GM19035 (cell line): ENCODE results near the gene OR6C76.

Experiments used
- ATAC-seq: cut with Tn5 transposase; IDR thresholded peaks from one replicate; pipeline ENCODE4 v1.9.1; 2021; ENCODE audit not compliant: unreplicated experiment

The OR6C76 gene

DNA sequence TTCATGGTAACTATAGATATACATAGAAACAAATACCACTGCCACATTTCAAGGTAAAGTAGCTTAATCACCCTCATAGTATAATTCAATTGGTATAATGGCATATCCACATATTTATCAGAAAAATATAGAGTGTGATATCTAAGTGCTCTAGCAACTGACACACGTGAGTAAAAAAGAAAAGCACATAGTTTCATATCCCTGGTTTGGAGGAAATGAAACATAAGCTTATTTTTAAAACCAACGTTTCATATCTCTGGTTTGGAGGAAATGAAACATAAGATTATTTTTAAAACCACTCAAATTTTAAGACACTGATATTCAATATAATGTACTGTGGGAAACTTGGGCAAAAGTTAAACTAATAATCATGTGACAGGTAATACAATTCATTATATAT lies 41.8 kb downstream of the OR6C76 start:
- ATAC-seq, result no peak

DNA sequence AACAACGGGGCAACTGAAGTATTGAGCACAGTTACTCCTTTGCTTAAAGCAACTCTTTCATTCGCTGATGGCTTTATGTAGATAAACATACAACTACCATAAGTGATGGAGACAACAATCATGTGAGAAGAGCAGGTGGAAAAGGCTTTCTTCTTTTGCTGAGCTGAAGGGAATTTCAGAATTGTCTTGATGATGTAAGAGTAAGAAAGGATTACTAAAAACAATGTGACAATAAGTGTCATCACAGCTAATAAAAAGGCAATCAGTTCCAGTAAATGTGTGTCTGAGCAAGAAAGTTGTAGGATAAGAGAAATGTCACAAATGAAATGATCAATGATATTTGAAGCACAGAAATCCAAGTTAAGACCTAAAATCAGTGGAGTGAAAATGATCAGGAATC lies 43.2 kb downstream of the OR6C76 start:
- no peak for ATAC-seq

DNA sequence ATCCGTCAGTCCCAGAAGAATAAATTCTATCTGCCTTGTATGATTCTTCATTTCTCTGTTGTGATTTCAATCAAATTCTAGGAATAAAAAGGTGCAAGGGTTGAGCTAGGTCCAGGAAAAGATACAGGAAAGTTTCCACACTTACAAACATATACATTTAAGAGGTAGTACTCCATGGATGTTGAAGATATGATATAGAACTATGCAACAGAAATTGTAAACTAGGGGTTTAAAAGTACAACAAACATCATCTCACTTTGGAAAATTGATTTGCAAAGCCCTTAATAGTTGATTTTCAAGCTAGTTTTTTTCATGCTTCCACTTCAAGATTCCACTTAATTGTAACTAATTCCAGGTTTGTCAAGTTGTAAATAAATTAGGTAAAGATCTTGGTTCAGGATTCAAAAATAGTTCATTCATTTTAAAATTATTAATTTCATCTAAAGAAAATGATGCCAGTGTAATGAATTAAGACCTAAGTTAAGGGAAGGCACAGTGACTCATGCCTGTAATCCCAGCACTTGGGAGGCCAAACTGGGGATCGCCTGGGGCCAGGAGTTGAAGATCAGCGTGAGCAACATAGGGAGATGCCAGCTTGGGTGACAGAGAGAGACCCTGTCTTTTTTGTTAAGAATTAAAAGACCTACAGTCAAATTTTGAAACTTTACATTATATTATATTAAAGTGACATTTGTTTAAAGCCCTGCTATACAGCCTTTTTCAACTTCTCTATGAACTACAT lies 44.2 kb downstream of the OR6C76 start, which contains the start of gene OR6C70:
Gene OR6C70, minus strand, starts transcription at position 51 of the 742 bp plus-strand sequence. Its CDS starts 0 bp downstream, at position 51.
- no peak for ATAC-seq

DNA sequence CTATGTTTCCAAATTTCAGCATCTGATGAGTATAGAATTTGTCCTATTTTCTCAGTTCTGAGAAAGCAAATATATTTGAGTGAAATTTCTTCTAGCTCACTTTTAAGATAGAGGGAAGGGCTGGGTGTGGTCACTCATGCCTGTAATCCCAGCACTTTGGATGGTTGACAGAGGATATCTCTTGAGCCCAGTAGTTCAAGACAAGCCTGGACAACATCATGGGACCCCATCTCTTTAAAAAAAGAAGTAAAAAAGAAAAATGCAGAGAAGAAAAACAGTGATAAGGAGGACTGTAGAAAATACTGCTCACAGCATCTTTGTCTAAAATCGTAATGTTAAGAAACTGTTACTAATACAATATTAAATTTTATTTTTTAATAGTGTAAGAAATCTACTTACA lies 46.2 kb downstream of the OR6C76 start:
- ATAC-seq, result no peak
